ENCODE results near the gene PTAFR.

- TF ChIP-seq EZH2phosphoT487 (IDR thresholded peaks at IDR 0.05; ENCODE audit: low read length) (no peak), CTCF (IDR thresholded peaks at IDR 0.05; ENCODE audit: low read length) (no peak), EZH2 (optimal IDR thresholded peaks at IDR 0.05; ENCODE audit: low read depth, low read length) (no peak)
These were observed 30.8 kb downstream of the PTAFR start for GRCh38 chr1:28145728-28146127.
